Tibial nerve (tissue), 4 donors: ENCODE results near the gene HIP1R. TPM values are rescaled to one million over a fixed set of nuclear protein-coding genes. Genes with fewer than 3 reads are reported as not detected.

Experiments
- DNase-seq, 2 donors: peaks; one replicate each; pipeline ENCODE4 v3.0.0-alpha.2; 2019; ENCODE audit warnings: low spot score in 2 of 2
- H3K27ac ChIP-seq, 4 donors: fragments of 200-600 bp; sonication (generic) in 3 of 4; one replicate each; pipeline ENCODE4 v1.5.1; 2017 to 2019; ENCODE audit warnings: mild to moderate bottlenecking in 1 of 4
- H3K27me3 ChIP-seq, 2 donors: fragments of 200-600 bp; sonication (generic) in 1 of 2; one replicate each; pipeline versions ENCODE4 v1.5.1 to v1.6.0; 2017 to 2019
- H3K36me3 ChIP-seq, 3 donors: fragments of 200-600 bp; sonication (generic); one replicate each; pipeline ENCODE4 v1.5.1; 2018 to 2019
- H3K4me1 ChIP-seq, 4 donors: fragments of 200-600 bp; sonication (generic) in 3 of 4; one replicate each; pipeline ENCODE4 v1.5.1; 2017 to 2019
- H3K4me3 ChIP-seq, 4 donors: fragments of 200-600 bp; sonication (generic) in 3 of 4; one replicate each; pipeline ENCODE4 v1.5.1; 2017 to 2019; ENCODE audit warnings: mild to moderate bottlenecking in 1 of 4, moderate library complexity in 1 of 4
- H3K9me3 ChIP-seq, 4 donors: fragments of 200-600 bp; sonication (generic) in 3 of 4; one replicate each; pipeline ENCODE4 v1.5.1; 2017 to 2019
- CTCF ChIP-seq, 5 experiments: fragments of 200-600 bp in 3 of 5; fragments of 450-650 bp in 2 of 5; sonication (generic) in 3 of 5; IDR thresholded peaks; one replicate each; pipeline ENCODE4 v1.5.1; 2016 to 2019; ENCODE audit warnings: antibody characterized with exemption in 5 of 5, mild to moderate bottlenecking in 3 of 5, moderate library complexity in 2 of 5
- EP300 ChIP-seq, 2 donors: sonication (generic); formaldehyde crosslinking; IDR thresholded peaks; one replicate each; pipeline ENCODE4 v1.6.1; 2017; ENCODE audit warnings: antibody characterized with exemption in 2 of 2, mild to moderate bottlenecking in 1 of 2
- POLR2A ChIP-seq, 2 donors: fragments of 450-650 bp; IDR thresholded peaks; one replicate each; pipeline ENCODE4 v1.6.1; 2017; ENCODE audit warnings: antibody characterized with exemption in 2 of 2, mild to moderate bottlenecking in 2 of 2, moderate library complexity in 2 of 2
- WGBS, 2 donors: methylation state at CpG; one replicate each; pipeline ENCODE4 v1.1.5; 2018; 5-methylcytosine and 5-hydroxymethylcytosine counted together
- total RNA-seq, 4 donors: library from RNA; depleted of rRNA; stranded (reverse); fragments of >200 nt; gene quantifications; one replicate each; pipeline ENCODE4 v1.1.0, GENCODE V29; 2016

The HIP1R gene
- total RNA-seq, 4 donors from 2014 or later, result 10.3 to 22.5 (median 16.9) TPM

GRCh38 chr12:122895320-122895703, 60.1 kb downstream of the HIP1R start:
- peaks cover 0 to 67% (median 48%) of the 10 kb centered on the region in 4 donors for H3K4me1 ChIP-seq
- H3K36me3 ChIP-seq, result no peaks in the 10 kb centered on the region
- peak overlapping the region; percentile 74 to 95 (median 80) for H3K4me3 ChIP-seq
- no peak for DNase-seq
- TF ChIP-seq EP300 (IDR thresholded peaks at IDR 0.05) (no peak), CTCF (IDR thresholded peaks at IDR 0.05) (no peak), POLR2A (IDR thresholded peaks at IDR 0.05) (no peak)
- H3K9me3 ChIP-seq, result peaks cover 0 to 4% (median 0%) of the 10 kb centered on the region in 4 donors
- no peaks in the 10 kb centered on the region for H3K27me3 ChIP-seq
- peak overlapping the region; percentile 87 to 98 (median 92) for H3K27ac ChIP-seq
- whole genome bisulfite sequencing, 2 donors, result 1 to 3% methylated on average over 9 of the region's 9 CpGs

- Histone ChIP-seq H3K4me1 (peaks cover 0 to 60% (median 45%) of the 10 kb centered on the region in 4 donors), H3K27me3 (no peaks in the 10 kb centered on the region), H3K9me3 (peaks cover 0 to 4% (median 0%) of the 10 kb centered on the region in 4 donors), H3K36me3 (no peaks in the 10 kb centered on the region), H3K27ac (peak within 1 kb of the TSS; percentile 87 to 98 (median 92)), H3K4me3 (peak within 1 kb of the TSS; percentile 74 to 95 (median 80))
- DNase-seq, result peak; percentile 62 to 68
- TF ChIP-seq CTCF (IDR thresholded peaks at IDR 0.05) (peak in 2 of 5 experiments; percentile 54), POLR2A (IDR thresholded peaks at IDR 0.05) (peak; percentile 89 to 94), EP300 (IDR thresholded peaks at IDR 0.05) (peak; percentile 40 to 93)
- 7 to 14% methylated on average over 50 to 75 of the region's 81 CpGs for WGBS, 2 donors
These were observed 60.7 kb downstream of the HIP1R start, which contains the start of gene VPS37B for GRCh38 chr12:122895704-122896636. Gene VPS37B, minus strand, starts transcription at chr12:122896124. Its CDS starts 62 bp downstream, at chr12:122896062.

GRCh38 chr12:122896662-122897061, 61.4 kb downstream of the HIP1R start:
- Histone ChIP-seq H3K4me1 (peaks cover 0 to 53% (median 39%) of the 10 kb centered on the region in 4 donors), H3K4me3 (no peak overlapping the region), H3K9me3 (peaks cover 0 to 4% (median 0%) of the 10 kb centered on the region in 4 donors), H3K27ac (peak overlapping the region; percentile 87 to 98 (median 92)), H3K36me3 (no peaks in the 10 kb centered on the region), H3K27me3 (no peaks in the 10 kb centered on the region)
- 74 to 83% methylated on average over 7 of the region's 7 CpGs for WGBS, 2 donors
- TF ChIP-seq CTCF (IDR thresholded peaks at IDR 0.05) (no peak), POLR2A (IDR thresholded peaks at IDR 0.05) (no peak), EP300 (IDR thresholded peaks at IDR 0.05) (no peak)
- no peak for DNase-seq

GRCh38 chr12:122899887-122900286, 64.6 kb downstream of the HIP1R start:
- DNase-seq, result no peak
- 92 to 98% methylated on average over 6 of the region's 6 CpGs for WGBS, 2 donors
- Histone ChIP-seq H3K9me3 (peaks cover 0 to 4% (median 0%) of the 10 kb centered on the region in 4 donors), H3K4me1 (peaks cover 0 to 21% (median 10%) of the 10 kb centered on the region in 4 donors), H3K4me3 (no peak overlapping the region), H3K27me3 (no peaks in the 10 kb centered on the region), H3K27ac (peak overlapping the region in 1 of 4 donors; percentile 36), H3K36me3 (no peaks in the 10 kb centered on the region)
- no peak for TF ChIP-seq EP300 (IDR thresholded peaks at IDR 0.05)
- no peak for TF ChIP-seq CTCF (IDR thresholded peaks at IDR 0.05)
- TF ChIP-seq POLR2A (IDR thresholded peaks at IDR 0.05), result no peak
